GM20431 (cell line): ENCODE measurements around the gene KIR3DL2.
"Not testable (repeated sequence)": the region's sequence is repeated elsewhere in the genome, so short reads cannot be mapped to it uniquely, and the experiment has no call there.

Experiments used
- in situ Hi-C: fragments of 300-500 bp; cut with MseI, MboI; formaldehyde crosslinking; loops from one replicate; pipeline ENCODE4 v1.15.0; 2020; ENCODE audit warnings: low sequenced_read_pairs; ENCODE audit not compliant: unreplicated experiment

KIR3DL2 gene

GRCh38 chr19:54859421-54859820 is 9.2 kb downstream of the KIR3DL2 start:
- in situ Hi-C loops = not testable (repeated sequence)

DNA sequence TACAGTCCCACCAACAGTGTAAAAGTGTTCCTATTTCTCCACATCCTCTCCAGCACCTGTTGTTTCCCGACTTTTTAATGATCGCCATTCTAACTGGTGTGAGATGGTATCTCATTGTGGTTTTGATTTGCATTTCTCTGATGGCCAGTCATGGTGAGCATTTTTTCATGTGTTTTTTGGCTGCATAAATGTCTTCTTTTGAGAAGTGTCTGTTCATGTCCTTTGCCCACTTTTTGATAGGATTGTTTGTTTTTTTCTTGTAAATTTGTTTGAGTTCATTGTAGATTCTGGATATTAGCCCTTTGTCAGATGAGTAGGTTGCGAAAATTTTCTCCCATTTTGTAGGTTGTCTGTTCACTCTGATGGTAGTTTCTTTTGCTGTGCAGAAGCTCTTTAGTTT is 13.2 kb downstream of the KIR3DL2 start:
- in situ Hi-C loops = not testable (repeated sequence)

DNA sequence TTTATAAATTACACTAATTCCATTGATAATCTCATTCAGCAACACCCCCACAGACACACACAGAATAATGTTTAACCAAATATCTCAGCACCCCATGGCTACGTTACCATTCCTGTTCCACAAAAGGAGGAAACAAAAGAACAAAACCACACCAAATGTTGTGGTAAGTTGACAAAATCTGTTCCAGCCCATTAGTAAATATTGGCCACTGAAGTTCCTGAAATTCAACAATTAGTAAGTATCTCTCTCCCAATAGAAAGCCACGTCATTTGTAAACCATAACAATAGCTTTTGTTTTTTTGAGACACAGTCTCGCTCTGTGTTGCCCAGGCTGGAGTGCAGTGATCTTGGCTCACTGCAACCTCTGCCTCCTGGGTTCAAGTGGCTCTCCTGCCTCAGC is 21.5 kb downstream of the KIR3DL2 start:
- in situ Hi-C loops = no loop called here

GRCh38 chr19:54873990-54874389 is 23.7 kb downstream of the KIR3DL2 start, which contains the start of gene FCAR:
Gene FCAR, plus strand, starts transcription at chr19:54874235. Its CDS starts 55 bp downstream, at chr19:54874290.
- in situ Hi-C loops = no loop called here

DNA sequence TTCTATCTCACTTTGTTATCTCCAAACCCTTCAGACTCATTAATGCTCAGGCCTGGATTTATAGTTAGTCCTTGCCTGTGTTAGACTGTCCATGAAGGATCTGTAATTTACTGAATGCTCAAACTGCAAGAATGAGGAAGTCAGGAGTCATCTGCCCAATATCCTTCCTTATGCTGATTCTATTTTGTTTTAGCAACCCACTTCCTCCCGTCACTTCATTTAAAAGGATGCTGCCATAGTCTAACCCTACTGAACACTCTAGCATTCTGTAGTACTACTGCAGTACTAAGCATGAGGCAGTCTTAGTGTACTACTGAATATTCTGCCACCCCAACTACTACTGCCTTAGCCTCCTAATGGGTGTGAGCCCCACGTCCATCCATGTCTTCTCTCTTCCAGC is 25.3 kb downstream of the KIR3DL2 start:
- in situ Hi-C loops = no loop called here

- in situ Hi-C loops = no loop called here
Observed at GRCh38 chr19:54877471-54877870, 27.2 kb downstream of the KIR3DL2 start.

DNA sequence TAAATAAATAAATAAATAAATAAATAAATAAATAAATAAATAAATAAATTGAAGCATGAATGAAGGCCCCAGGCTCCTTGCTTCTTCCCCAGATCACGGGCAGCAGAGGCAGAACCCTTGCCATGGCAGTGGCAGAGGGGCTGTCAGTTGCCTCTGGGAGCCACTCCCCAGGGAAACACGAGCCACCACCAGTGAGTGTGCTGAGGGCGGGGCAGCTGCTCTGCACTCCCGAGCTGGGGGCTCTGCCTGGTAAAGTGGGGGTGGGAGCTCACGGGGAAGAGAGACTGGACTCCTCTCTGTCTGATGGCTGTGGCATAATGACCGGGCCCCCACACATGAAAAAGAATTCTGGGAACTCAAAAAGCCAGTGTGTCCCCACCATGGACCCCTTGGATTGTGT is 31.6 kb downstream of the KIR3DL2 start:
- in situ Hi-C loops = no loop called here

GRCh38 chr19:54882758-54883157 is 32.5 kb downstream of the KIR3DL2 start:
- in situ Hi-C loops = no loop called here

DNA sequence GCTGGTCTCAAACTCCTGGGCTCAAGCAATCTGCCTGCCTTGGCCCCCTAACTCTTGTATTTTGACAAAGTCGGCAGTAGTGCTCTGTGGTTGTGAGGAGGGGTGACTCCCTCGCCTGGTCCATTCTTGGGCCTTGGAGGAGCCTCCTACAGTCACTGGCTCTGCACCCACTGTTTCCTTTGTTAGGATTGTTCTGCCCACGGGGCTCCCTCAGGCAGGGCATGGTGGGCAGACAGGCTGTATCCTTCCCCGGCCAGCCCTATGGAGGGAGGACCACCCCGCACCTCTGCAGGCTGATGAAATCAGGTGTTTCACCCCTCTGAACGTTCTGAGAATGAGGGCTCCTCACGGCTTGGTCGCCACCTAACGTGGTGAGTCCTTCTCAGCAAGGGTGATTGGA is 33.0 kb downstream of the KIR3DL2 start:
- in situ Hi-C loops = no loop called here

GRCh38 chr19:54888239-54888638 is 38.0 kb downstream of the KIR3DL2 start:
- in situ Hi-C loops = no loop called here

DNA sequence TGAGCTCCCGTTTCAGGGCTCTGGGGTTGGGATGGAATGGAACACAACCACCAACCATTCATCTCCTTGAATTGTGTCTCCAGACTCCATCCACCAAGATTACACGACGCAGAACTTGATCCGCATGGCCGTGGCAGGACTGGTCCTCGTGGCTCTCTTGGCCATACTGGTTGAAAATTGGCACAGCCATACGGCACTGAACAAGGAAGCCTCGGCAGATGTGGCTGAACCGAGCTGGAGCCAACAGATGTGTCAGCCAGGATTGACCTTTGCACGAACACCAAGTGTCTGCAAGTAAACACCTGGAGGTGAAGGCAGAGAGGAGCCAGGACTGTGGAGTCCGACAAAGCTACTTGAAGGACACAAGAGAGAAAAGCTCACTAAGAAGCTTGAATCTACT is 39.3 kb downstream of the KIR3DL2 start:
- in situ Hi-C loops = no loop called here

- in situ Hi-C loops = no loop called here
Observed at GRCh38 chr19:54893406-54893805, 43.2 kb downstream of the KIR3DL2 start.

GRCh38 chr19:54894106-54894505 is 43.9 kb downstream of the KIR3DL2 start:
- in situ Hi-C loops = not testable (repeated sequence)

GRCh38 chr19:54896036-54896435 is 45.8 kb downstream of the KIR3DL2 start:
- in situ Hi-C loops = no loop called here

GRCh38 chr19:54898685-54899084 is 48.4 kb downstream of the KIR3DL2 start:
- in situ Hi-C loops = not testable (repeated sequence)

DNA sequence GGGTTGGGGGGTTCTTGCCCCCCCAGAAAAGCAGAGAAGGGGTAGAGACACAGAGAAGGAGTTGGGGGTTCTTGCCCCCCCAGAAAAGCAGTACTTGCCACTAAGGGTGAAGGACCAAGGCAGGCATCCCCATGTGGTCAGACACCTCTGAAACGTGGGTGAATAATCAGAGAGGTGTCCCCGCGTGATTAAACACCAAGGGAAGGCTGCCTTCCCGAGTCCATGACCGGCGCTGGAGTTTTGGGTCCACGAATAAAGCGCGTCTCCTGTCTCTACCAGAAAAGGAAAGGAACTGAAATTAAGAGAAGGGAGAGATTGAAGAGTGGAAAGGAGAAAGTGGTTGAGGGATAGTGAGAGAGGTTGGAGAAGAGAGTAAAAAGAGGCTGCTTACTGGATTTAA is 49.4 kb downstream of the KIR3DL2 start:
- in situ Hi-C loops = not testable (repeated sequence)

- in situ Hi-C loops = not testable (repeated sequence)
Observed at GRCh38 chr19:54901153-54901552, 50.9 kb downstream of the KIR3DL2 start.

GRCh38 chr19:54902061-54902460 is 51.8 kb downstream of the KIR3DL2 start:
- in situ Hi-C loops = no loop called here

GRCh38 chr19:54903303-54903702 is 53.1 kb downstream of the KIR3DL2 start:
- in situ Hi-C loops = no loop called here

- in situ Hi-C loops = not testable (repeated sequence)
Observed at GRCh38 chr19:54904261-54904660, 54.0 kb downstream of the KIR3DL2 start.

DNA sequence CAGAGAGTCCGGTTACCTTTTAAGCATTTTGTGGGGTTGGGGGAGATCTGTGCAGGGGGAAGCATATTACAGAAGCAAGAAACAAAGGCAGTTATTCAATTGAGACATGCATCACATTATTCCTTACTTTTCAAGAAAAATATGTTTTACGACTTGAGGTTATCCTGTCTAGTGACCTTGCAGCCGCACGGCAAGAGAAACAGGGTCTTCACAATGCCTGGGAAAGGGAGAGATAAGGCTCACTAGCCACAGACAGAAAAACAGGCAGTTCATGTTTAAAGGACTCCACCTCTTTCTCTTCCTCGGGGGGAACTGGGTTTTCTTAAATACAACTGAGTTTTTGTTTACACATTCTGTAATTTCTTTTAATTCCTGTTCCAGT is 55.2 kb downstream of the KIR3DL2 start:
- in situ Hi-C loops = no loop called here

DNA sequence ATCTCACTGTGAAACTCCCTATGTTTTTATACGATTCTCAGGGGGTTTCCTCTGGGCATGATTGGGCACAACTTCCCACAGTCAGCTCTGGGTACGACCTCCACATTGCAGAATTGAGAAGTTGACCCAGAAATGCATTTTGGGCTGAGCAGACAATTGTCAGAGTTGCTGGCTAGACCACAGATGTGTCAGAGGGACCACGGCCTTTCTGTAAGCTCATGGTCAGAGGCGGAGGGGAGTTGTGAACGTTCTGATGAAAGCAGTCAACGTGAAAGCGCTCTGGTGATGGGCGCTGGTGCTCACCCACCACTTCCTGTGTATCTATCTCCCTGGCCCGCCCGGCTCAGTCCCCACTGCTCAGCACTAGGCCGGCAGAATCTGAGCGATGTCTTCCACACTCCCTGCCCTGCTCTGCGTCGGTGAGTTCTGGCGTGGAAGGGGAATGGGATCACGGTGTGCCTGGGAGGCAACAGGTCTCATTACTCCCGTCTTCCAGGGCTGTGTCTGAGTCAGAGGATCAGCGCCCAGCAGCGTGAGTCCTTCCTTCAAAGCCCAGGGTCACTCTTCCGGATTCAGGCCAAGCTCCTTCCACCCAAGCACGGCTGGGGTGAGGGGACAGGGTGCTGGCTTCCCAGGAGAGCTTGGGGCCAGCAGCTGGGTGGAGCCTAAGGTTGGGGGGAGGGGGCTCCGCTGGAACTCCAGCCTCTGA is 55.7 kb downstream of the KIR3DL2 start, which contains the start of gene NCR1:
NCR1 (plus strand) TSS at position 346 of the 709 bp plus-strand sequence; CDS start at position 386, 40 bp downstream.
- in situ Hi-C loops = no loop called here
